Right lung (tissue), 5 donors: Measurements from ENCODE around the gene KCTD20. TPM values are rescaled to one million over a fixed set of nuclear protein-coding genes. Genes with fewer than 3 reads are reported as not detected.

ENCODE experiments used
- DNase-seq, 2 donors: peaks; one replicate each; pipeline ENCODE4 v3.0.0-alpha.2; 2013
- polyA plus RNA-seq, 5 donors: library from polyadenylated mRNA; unstranded; fragments of 120-200 nt; gene quantifications; one replicate each; pipeline versions ENCODE4 v1.2.1 to v1.2.3, GENCODE V29; 2013; ENCODE audit warnings: inconsistent platforms in 1 of 5, low replicate concordance in 1 of 5; ENCODE audit not compliant: insufficient read length in 5 of 5, insufficient read depth in 1 of 5

Gene KCTD20
- polyA plus RNA-seq, 5 donors: 42.5 to 57.1 (median 49.8) TPM

DNA sequence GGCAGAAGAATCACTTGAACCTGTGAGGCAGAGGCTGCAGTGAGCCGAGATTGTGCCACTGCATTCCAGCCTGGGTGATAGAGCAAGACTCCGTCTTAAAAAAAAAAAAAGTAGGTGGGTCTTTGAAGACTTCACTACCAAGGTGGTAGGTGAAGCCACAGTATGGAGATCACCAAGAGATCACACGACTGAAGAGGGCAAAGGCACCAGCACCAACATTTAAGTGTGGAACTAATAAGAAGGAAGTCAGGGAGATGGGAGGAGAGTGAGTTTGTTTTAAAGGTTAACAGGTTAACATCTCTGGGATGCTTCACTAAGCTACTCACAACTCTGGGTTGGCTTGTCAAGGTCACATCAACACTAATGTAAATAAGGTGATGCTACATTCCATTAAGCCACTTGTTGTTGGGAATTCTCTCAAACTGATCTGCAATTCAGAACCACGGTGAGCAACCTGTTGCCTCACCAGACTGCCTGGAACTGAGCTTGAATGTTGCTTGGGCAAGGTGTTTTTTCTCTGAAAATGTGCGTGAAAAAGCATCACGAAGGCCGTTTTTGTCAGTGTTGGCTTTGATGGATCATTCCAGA, 48.7 kb downstream of the KCTD20 start:
- no peak for DNase-seq

- no peak for DNase-seq
These were observed 49.3 kb downstream of the KCTD20 start for GRCh38 chr6:36492092-36492491.

GRCh38 chr6:36492621-36493020, 49.8 kb downstream of the KCTD20 start:
- no peak for DNase-seq

DNA sequence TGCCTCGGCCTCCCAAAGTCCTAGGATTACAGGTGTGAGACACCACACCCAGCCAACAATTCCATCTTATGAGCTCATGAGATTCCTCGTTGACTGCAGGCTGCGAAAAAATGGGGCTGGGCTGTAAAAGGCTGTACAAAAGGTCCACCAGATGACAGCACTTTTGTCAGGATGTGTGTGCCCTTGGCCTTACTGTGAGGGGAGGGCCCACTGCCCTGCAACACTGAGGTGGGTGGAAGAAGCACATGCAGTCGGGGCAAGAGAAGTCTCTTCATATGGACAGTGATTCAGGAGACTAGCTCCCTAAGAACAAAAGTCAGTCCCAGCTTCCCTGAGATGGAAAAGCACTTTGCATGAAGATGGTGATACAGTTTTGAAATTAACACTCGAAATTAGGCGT, 50.5 kb downstream of the KCTD20 start:
- no peak for DNase-seq

GRCh38 chr6:36493859-36494258, 51.1 kb downstream of the KCTD20 start:
- DNase-seq: no peak

DNA sequence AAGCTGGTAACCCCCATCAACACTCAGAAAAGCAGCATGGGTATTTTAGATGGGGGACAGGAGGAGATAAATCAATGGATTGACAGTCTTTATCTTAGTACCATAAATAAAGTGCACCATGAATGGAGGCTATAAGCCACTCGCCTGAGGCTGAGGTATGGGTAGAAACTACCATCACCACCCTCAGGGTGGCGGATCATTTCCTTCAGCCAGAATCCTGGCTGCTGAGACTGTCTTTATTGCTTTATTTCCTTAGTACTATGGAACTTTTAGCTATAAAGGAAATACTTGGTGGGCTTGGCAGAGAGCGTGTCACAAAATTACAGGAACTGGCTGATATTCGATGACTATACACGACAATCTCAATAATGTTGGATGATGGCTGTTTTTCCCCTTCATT, 52.3 kb downstream of the KCTD20 start:
- DNase-seq: no peak

GRCh38 chr6:36499918-36500317, 57.1 kb downstream of the KCTD20 start:
- DNase-seq: no peak

DNA sequence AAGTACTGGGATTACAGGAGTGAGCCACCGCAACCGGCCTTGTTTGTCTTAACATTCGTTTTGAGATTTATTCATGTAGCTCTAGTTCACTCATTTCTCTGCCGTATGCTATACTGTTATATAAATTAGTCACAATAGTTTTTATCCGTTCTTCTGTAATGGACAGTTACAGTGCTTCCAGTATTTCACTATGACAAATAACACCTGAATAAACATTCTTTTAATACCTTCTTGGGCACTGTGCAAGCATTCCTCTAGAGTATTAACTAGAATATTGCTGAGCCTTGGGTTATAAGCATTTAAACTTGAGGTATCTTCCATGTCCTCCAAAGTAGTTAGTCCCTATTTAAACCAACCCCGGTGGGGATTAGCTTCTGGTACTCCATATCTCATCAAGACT, 58.9 kb downstream of the KCTD20 start:
- DNase-seq: no peak

DNA sequence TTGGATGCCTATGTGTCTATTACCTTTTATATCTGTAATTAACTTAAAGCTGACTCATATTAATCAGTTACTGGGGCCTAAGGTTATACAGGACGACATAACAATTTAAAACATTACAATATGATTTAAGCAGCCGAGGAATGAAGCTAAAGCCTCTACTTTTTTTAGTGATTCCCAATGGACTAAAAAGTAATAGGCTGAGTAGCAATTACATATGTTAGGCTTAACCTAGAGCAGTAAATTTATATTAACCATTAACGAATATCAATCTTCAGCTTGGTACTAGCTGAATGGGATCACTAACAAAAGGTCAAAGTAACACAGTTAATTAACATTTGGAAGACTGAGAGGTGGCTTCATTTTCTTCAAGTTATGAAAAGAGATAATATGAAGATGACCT, 61.4 kb downstream of the KCTD20 start:
- no peak for DNase-seq

- no peak for DNase-seq
These were observed 62.2 kb downstream of the KCTD20 start for GRCh38 chr6:36504982-36505381.

- DNase-seq: no peak
These were observed 63.1 kb downstream of the KCTD20 start for GRCh38 chr6:36505744-36506534.

DNA sequence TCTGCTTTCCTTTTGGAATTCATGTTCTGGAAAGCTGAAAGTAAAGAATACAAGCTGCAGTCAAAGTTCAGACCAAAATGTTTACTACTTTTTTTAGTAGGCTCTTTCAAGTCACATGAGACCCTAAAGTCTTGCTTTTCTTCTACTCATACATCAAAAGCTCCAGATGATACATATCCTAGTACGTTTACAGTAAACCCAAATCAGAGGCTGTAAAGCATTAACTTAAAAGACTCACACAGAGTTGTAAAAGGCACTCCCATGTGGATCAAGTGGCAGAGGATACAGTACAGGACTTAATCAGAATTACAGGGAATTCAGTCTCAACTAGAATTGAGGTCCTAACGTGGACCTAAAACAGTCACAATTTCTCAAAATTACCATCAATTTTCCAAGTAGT, 63.8 kb downstream of the KCTD20 start:
- no peak for DNase-seq

- no peak for DNase-seq
These were observed 65.7 kb downstream of the KCTD20 start for GRCh38 chr6:36508532-36508931.

DNA sequence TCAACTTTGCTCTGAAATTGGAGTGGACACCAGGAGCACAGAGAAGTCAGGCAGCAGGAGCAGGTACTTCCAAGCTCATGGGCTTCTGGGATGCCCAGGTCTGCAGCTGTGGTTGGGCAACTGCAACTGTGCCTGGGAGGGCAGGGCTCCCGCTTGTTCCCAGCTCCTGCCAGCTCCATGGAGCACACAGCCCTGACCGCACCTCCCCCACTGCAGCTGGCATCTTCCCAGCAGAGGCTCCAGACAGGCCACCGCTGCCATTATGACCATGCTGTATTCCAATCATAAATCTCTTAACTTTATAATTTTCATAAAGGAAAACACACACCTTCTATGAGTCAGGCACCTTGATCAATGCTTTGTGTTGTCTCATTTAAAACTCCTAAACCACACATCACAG, 67.6 kb downstream of the KCTD20 start:
- no peak for DNase-seq

DNA sequence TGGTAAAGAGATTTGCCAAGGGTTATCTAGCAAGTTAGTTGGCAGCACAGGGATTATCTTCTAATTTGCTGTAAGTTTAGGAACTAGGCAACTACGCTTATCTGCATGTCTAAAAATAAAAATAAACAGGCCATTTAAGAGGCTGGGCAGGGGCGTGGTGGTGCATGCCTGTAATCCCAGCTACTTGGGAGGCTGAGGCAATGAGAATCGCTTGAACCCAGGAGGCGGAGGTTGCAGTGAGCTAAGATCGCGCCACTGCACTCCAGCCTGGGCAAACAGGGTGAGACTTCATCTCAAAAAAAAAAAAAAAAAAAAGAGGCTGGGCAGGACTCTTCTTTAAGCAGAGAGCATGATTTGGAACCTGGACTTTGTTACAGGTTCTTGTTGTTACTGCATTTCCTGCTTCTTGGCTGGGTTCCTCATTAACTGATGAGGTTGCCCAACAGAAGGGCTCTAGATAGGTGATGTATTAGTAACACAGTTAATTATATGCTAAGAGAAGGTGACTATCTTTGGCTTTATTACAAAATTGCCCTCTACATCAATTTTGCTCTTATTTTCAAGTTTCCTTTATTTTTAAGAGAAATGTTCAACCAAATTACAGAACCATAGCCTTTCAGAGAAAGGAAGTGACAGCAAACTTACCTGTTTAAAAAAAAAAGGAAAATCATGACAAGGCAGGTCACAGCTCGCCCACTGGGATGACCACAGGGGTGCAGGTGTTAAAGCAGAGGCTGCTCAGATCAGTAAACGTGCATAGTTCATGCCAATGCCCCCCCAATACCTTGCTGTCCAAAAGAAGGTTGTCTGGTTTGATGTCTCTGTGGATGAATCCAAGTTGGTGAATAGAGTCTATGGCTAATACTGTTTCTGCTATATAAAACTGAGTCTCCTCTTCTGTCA, 72.0 kb downstream of the KCTD20 start:
- DNase-seq: no peak

GRCh38 chr6:36515844-36516243, 73.0 kb downstream of the KCTD20 start:
- DNase-seq: no peak

DNA sequence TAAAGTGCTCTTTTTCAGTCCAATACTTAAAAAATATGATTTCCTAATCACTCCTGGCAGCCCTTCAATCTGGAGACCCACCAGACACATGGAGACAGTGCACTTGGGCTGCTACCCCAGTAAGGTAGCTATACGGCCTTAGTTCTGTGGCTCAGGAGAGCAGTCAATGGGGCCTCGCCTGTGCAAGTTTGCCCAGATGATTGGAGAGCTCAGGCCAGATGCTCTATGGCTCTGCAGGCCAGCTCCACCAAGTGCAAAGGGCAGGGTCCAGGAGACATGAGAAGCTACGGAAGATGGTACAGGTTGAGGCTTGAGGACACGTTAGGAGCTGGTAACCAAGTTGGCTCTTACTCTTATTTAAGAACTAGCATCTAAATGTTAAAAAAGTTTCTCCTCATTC, 73.8 kb downstream of the KCTD20 start:
- DNase-seq: no peak

GRCh38 chr6:36516988-36517387, 74.2 kb downstream of the KCTD20 start:
- no peak for DNase-seq

- DNase-seq: no peak
These were observed 74.6 kb downstream of the KCTD20 start for GRCh38 chr6:36517408-36517807.

- DNase-seq: no peak
These were observed 76.6 kb downstream of the KCTD20 start for GRCh38 chr6:36519352-36519751.

DNA sequence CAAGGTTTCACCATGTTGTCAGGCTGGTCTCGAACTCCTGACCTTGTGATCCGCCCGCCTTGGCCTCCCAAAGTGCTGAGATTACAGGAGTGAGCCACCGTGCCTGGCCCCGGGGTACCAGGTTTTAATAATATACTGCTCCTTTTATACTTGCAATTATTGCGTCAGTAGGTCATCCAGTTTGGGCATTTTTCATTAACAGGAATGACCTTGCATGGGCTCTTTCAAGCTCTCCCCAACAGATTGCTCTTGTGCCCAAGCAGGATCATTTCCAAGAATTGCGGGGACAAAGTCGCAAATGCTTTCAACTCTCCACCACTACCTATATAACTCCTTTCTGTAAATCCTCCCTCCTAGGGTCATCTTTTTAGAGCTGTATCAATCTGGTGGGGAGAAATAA, 80.7 kb downstream of the KCTD20 start:
- no peak for DNase-seq

DNA sequence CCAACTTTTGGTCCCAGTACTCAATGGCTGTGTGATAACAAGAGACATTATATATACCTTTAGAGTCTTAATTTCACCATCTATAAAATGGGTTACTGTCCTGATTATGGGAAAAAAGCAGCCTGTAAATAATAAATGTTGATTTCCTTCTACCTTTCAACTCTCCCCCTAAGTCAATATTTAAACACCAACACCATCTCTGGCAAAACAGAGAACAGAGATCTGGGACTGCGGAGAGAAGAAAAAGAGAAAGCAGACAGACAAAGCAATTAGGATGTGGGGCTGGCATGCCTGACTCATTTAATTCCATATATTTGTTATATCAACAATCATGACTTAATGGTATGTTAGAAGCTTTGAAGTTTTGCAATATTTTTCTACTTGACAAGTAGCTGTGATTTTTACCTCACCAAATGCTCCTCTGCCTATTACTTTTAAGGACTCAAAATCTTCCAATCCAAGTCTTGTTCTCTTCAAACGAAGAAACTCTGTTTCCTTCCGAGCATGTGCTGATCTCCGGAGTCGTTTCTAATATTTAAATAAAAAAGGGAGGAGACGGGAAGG, 81.2 kb downstream of the KCTD20 start:
- no peak for DNase-seq
